Measurements from ENCODE around the gene VWA5B1. TPM values are rescaled to one million over a fixed set of nuclear protein-coding genes. Genes with fewer than 3 reads are reported as not detected.

Gene VWA5B1
- polyA plus RNA-seq, 1 donor, result 0.40 TPM

- no CpG with 5 or more reads among the region's 7 CpGs for WGBS (ENCODE audit: insufficient coverage, low lambda C conversion rate)
- Histone ChIP-seq H3K27ac (ENCODE audit: low read length) (no peak overlapping the region), H3K9me3 (ENCODE audit: control insufficient read depth, low read depth, low read length) (no peaks in the 10 kb centered on the region)
These were observed 16.4 kb downstream of the VWA5B1 start for GRCh38 chr1:20307026-20307425.

GRCh38 chr1:20308569-20308968, 17.9 kb downstream of the VWA5B1 start:
- WGBS (ENCODE audit: insufficient coverage, low lambda C conversion rate), result no CpG with 5 or more reads among the region's 5 CpGs
- Histone ChIP-seq H3K4me3 (ENCODE audit: low read length) (no peak overlapping the region), H3K9me3 (ENCODE audit: control insufficient read depth, low read depth, low read length) (no peaks in the 10 kb centered on the region), H3K36me3 (ENCODE audit: control insufficient read depth, insufficient read depth, low read length) (no peaks in the 10 kb centered on the region), H3K27me3 (ENCODE audit: control insufficient read depth, insufficient read depth, low read length) (no peaks in the 10 kb centered on the region), H3K27ac (ENCODE audit: low read length) (no peak overlapping the region), H3K4me1 (ENCODE audit: control insufficient read depth, insufficient read depth, low read length) (no peaks in the 10 kb centered on the region)
- DNase-seq, result no peak

More at GRCh38 chr1:20307026-20307425, 16.4 kb downstream of the VWA5B1 start:
- H3K4me3 ChIP-seq (ENCODE audit: low read length), result no peak overlapping the region
- no peaks in the 10 kb centered on the region for H3K36me3 ChIP-seq (ENCODE audit: control insufficient read depth, insufficient read depth, low read length)
- no peaks in the 10 kb centered on the region for H3K4me1 ChIP-seq (ENCODE audit: control insufficient read depth, insufficient read depth, low read length)
- no peak for DNase-seq
- no peaks in the 10 kb centered on the region for H3K27me3 ChIP-seq (ENCODE audit: control insufficient read depth, insufficient read depth, low read length)

- Histone ChIP-seq H3K27me3 (ENCODE audit: control insufficient read depth, insufficient read depth, low read length) (no peaks in the 10 kb centered on the region), H3K9me3 (ENCODE audit: control insufficient read depth, low read depth, low read length) (no peaks in the 10 kb centered on the region), H3K4me1 (ENCODE audit: control insufficient read depth, insufficient read depth, low read length) (no peaks in the 10 kb centered on the region), H3K36me3 (ENCODE audit: control insufficient read depth, insufficient read depth, low read length) (no peaks in the 10 kb centered on the region), H3K27ac (ENCODE audit: low read length) (no peak overlapping the region), H3K4me3 (ENCODE audit: low read length) (no peak overlapping the region)
- no CpG with 5 or more reads among the region's 5 CpGs for WGBS (ENCODE audit: insufficient coverage, low lambda C conversion rate)
- no peak for DNase-seq
These were observed 20.6 kb downstream of the VWA5B1 start for GRCh38 chr1:20311289-20311688.

GRCh38 chr1:20312310-20312709, 21.6 kb downstream of the VWA5B1 start:
- Histone ChIP-seq H3K9me3 (ENCODE audit: control insufficient read depth, low read depth, low read length) (no peaks in the 10 kb centered on the region), H3K36me3 (ENCODE audit: control insufficient read depth, insufficient read depth, low read length) (no peaks in the 10 kb centered on the region), H3K4me1 (ENCODE audit: control insufficient read depth, insufficient read depth, low read length) (no peaks in the 10 kb centered on the region), H3K27me3 (ENCODE audit: control insufficient read depth, insufficient read depth, low read length) (no peaks in the 10 kb centered on the region), H3K27ac (ENCODE audit: low read length) (no peak overlapping the region), H3K4me3 (ENCODE audit: low read length) (no peak overlapping the region)
- WGBS (ENCODE audit: insufficient coverage, low lambda C conversion rate), result no CpG with 5 or more reads among the region's 3 CpGs
- no peak for DNase-seq

GRCh38 chr1:20312818-20313217, 22.1 kb downstream of the VWA5B1 start:
- no peaks in the 10 kb centered on the region for H3K4me1 ChIP-seq (ENCODE audit: control insufficient read depth, insufficient read depth, low read length)
- DNase-seq, result no peak
- no peak overlapping the region for H3K27ac ChIP-seq (ENCODE audit: low read length)
- no peaks in the 10 kb centered on the region for H3K9me3 ChIP-seq (ENCODE audit: control insufficient read depth, low read depth, low read length)
- no peaks in the 10 kb centered on the region for H3K36me3 ChIP-seq (ENCODE audit: control insufficient read depth, insufficient read depth, low read length)
- H3K27me3 ChIP-seq (ENCODE audit: control insufficient read depth, insufficient read depth, low read length), result no peaks in the 10 kb centered on the region
- H3K4me3 ChIP-seq (ENCODE audit: low read length), result no peak overlapping the region
- WGBS (ENCODE audit: insufficient coverage, low lambda C conversion rate), result no CpG with 5 or more reads among the region's 12 CpGs

GRCh38 chr1:20317471-20317870, 26.8 kb downstream of the VWA5B1 start:
- no CpG with 5 or more reads among the region's 11 CpGs for whole genome bisulfite sequencing (ENCODE audit: insufficient coverage, low lambda C conversion rate)
- Histone ChIP-seq H3K27me3 (ENCODE audit: control insufficient read depth, insufficient read depth, low read length) (no peaks in the 10 kb centered on the region), H3K4me3 (ENCODE audit: low read length) (no peak overlapping the region), H3K9me3 (ENCODE audit: control insufficient read depth, low read depth, low read length) (no peaks in the 10 kb centered on the region), H3K4me1 (ENCODE audit: control insufficient read depth, insufficient read depth, low read length) (no peaks in the 10 kb centered on the region), H3K27ac (ENCODE audit: low read length) (no peak overlapping the region), H3K36me3 (ENCODE audit: control insufficient read depth, insufficient read depth, low read length) (no peaks in the 10 kb centered on the region)
- DNase-seq, result no peak

GRCh38 chr1:20318521-20318920, 27.8 kb downstream of the VWA5B1 start:
- H3K9me3 ChIP-seq (ENCODE audit: control insufficient read depth, low read depth, low read length), result no peaks in the 10 kb centered on the region
- no peak overlapping the region for H3K27ac ChIP-seq (ENCODE audit: low read length)
- DNase-seq, result no peak
- no CpG with 5 or more reads among the region's 14 CpGs for WGBS (ENCODE audit: insufficient coverage, low lambda C conversion rate)
- H3K4me3 ChIP-seq (ENCODE audit: low read length), result no peak overlapping the region
- H3K27me3 ChIP-seq (ENCODE audit: control insufficient read depth, insufficient read depth, low read length), result no peaks in the 10 kb centered on the region
- H3K4me1 ChIP-seq (ENCODE audit: control insufficient read depth, insufficient read depth, low read length), result no peaks in the 10 kb centered on the region
- no peaks in the 10 kb centered on the region for H3K36me3 ChIP-seq (ENCODE audit: control insufficient read depth, insufficient read depth, low read length)

GRCh38 chr1:20318971-20319370, 28.3 kb downstream of the VWA5B1 start:
- no CpG with 5 or more reads among the region's 4 CpGs for WGBS (ENCODE audit: insufficient coverage, low lambda C conversion rate)
- H3K27me3 ChIP-seq (ENCODE audit: control insufficient read depth, insufficient read depth, low read length), result no peaks in the 10 kb centered on the region
- no peaks in the 10 kb centered on the region for H3K4me1 ChIP-seq (ENCODE audit: control insufficient read depth, insufficient read depth, low read length)
- no peak overlapping the region for H3K27ac ChIP-seq (ENCODE audit: low read length)
- DNase-seq, result no peak
- H3K36me3 ChIP-seq (ENCODE audit: control insufficient read depth, insufficient read depth, low read length), result no peaks in the 10 kb centered on the region
- H3K9me3 ChIP-seq (ENCODE audit: control insufficient read depth, low read depth, low read length), result no peaks in the 10 kb centered on the region
- H3K4me3 ChIP-seq (ENCODE audit: low read length), result no peak overlapping the region

- Histone ChIP-seq H3K4me1 (ENCODE audit: control insufficient read depth, insufficient read depth, low read length) (no peaks in the 10 kb centered on the region), H3K27ac (ENCODE audit: low read length) (no peak overlapping the region), H3K27me3 (ENCODE audit: control insufficient read depth, insufficient read depth, low read length) (no peaks in the 10 kb centered on the region), H3K9me3 (ENCODE audit: control insufficient read depth, low read depth, low read length) (no peaks in the 10 kb centered on the region), H3K4me3 (ENCODE audit: low read length) (no peak overlapping the region), H3K36me3 (ENCODE audit: control insufficient read depth, insufficient read depth, low read length) (no peaks in the 10 kb centered on the region)
- no peak for DNase-seq
- WGBS (ENCODE audit: insufficient coverage, low lambda C conversion rate), result no CpG with 5 or more reads among the region's 11 CpGs
These were observed 29.0 kb downstream of the VWA5B1 start for GRCh38 chr1:20319456-20320220.

GRCh38 chr1:20320704-20321103, 30.0 kb downstream of the VWA5B1 start:
- Histone ChIP-seq H3K4me3 (ENCODE audit: low read length) (no peak overlapping the region), H3K36me3 (ENCODE audit: control insufficient read depth, insufficient read depth, low read length) (no peaks in the 10 kb centered on the region), H3K27ac (ENCODE audit: low read length) (no peak overlapping the region), H3K9me3 (ENCODE audit: control insufficient read depth, low read depth, low read length) (no peaks in the 10 kb centered on the region), H3K4me1 (ENCODE audit: control insufficient read depth, insufficient read depth, low read length) (no peaks in the 10 kb centered on the region), H3K27me3 (ENCODE audit: control insufficient read depth, insufficient read depth, low read length) (no peaks in the 10 kb centered on the region)
- DNase-seq, result no peak
- WGBS (ENCODE audit: insufficient coverage, low lambda C conversion rate), result 100% methylated on average over 2 of the region's 6 CpGs

GRCh38 chr1:20321573-20321972, 30.9 kb downstream of the VWA5B1 start:
- no peaks in the 10 kb centered on the region for H3K4me1 ChIP-seq (ENCODE audit: control insufficient read depth, insufficient read depth, low read length)
- H3K27ac ChIP-seq (ENCODE audit: low read length), result no peak overlapping the region
- WGBS (ENCODE audit: insufficient coverage, low lambda C conversion rate), result no CpG with 5 or more reads among the region's 5 CpGs
- no peaks in the 10 kb centered on the region for H3K36me3 ChIP-seq (ENCODE audit: control insufficient read depth, insufficient read depth, low read length)
- no peaks in the 10 kb centered on the region for H3K27me3 ChIP-seq (ENCODE audit: control insufficient read depth, insufficient read depth, low read length)
- no peaks in the 10 kb centered on the region for H3K9me3 ChIP-seq (ENCODE audit: control insufficient read depth, low read depth, low read length)
- no peak overlapping the region for H3K4me3 ChIP-seq (ENCODE audit: low read length)
- no peak for DNase-seq
